ENCODE data around the gene ALMS1.
"Not testable (repeated sequence)": the region's sequence is repeated elsewhere in the genome, so short reads cannot be mapped to it uniquely, and the experiment has no call there.

The ALMS1 gene

GRCh38 chr2:73406996-73407395, 21.4 kb downstream of the ALMS1 start:
- DNase-seq, result no peak

DNA sequence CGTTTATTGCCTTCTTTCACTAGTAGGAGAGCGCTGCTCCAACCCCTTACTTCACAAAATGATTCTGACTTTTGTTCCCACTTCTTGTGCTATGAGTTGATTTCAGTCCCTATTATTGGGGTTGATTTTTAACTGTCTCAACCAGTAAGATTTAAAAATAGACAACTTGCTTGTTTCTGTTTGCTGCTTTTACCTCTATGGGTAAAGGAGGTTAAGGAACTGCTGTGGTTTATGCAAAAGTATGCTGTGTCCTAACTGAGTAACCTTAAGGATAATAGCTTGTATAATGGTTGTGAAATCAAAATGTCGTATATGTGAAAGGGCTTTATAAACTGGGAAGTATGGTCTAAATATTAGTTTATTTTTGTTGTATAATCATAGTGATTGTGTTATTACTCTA, 22.6 kb downstream of the ALMS1 start:
- DNase-seq, result no peak

GRCh38 chr2:73414696-73415095, 29.1 kb downstream of the ALMS1 start:
- no peak for DNase-seq

DNA sequence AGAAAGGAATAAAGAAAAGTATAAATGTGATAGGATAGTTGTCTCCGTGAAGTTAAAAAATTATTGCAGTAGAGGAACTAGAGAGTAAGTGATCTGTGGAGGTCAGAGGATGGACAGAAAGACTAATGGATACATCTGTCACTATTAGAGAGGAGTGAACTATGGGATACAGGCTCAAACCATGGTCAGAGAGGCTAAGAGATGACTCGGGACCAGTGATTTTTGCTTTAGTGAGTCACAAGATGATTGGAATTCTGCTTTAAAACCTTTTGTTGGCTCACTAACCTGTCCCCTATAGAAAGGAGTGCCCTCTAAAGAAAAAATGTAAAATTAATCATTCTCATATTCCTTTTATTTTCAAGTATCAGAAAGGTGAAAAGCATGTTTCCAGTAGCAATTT, 30.3 kb downstream of the ALMS1 start:
- no peak for DNase-seq

DNA sequence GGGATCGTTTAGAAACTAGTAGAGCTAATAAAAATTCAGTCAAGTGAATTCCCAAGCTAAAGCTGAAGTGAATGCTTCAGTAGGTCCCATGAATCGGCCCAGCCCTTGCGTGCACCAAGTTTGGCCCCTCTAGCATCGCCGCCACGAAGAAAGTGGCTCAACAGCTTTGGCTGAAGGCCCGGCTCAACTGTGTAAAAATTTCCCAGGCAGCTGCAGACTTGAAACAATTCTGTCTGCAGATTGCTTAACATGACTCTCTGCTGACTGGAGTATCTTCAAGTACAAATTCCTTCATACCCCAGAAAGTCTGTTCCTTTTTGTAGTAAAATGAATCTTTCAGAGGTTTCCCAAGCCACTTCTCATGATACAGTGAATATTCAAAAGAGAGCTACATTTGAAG, 32.7 kb downstream of the ALMS1 start:
- DNase-seq, result no peak

DNA sequence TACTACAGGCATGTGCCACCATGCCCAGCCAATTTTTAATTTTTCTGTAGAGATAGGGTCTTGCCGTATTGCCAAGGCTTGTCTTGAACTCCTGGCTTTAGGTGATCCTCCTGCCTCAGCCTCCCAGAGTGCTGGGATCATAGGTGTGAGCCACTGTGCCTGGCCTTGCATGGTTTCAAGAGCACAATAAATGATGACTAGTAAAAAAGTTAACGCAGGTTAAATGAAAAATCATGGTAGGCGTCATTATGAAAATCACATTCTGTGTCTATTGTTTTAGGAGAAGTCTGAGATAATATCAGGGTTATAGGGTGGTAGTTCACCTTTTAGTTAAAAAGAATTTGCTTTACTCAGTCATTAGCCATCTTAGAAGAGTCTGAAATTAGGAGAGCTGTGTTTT, 38.3 kb downstream of the ALMS1 start:
- DNase-seq, result no peak

GRCh38 chr2:73426176-73426575, 40.5 kb downstream of the ALMS1 start:
- no peak for DNase-seq

GRCh38 chr2:73436019-73436418, 50.4 kb downstream of the ALMS1 start:
- no peak for DNase-seq

DNA sequence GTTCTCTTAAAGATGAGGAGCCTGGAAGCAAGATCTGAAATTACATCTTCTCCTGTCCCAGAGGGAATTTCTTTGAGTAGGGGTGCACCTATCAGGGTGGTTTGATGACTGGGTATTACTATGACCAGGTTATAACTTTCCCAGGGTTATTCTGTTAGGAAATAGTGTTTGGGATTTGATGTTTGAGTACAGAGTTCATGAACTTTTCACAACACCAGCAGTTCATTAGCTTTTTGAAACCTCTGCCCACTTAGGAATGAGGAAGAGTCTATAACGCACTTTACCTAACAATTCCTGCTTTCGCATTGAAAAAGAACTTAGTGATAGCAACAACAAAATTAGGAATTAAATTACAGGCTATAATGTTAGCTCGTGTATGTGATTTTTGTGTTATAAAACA, 58.6 kb downstream of the ALMS1 start:
- no peak for DNase-seq

GRCh38 chr2:73448856-73449255, 63.2 kb downstream of the ALMS1 start:
- DNase-seq, result no peak

DNA sequence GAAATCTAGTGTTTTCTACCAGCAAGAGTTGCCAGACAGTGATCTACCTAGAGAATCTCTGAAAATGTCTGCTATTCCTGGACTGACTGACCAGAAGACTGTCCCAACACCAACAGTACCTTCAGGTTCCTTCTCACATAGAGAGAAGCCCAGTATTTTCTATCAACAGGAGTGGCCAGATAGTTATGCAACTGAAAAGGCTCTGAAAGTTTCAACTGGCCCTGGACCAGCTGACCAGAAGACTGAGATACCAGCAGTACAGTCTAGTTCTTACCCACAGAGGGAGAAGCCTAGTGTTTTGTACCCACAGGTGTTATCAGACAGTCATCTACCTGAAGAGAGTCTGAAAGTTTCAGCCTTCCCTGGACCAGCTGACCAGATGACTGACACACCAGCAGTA, 63.8 kb downstream of the ALMS1 start:
- DNase-seq, result no peak

DNA sequence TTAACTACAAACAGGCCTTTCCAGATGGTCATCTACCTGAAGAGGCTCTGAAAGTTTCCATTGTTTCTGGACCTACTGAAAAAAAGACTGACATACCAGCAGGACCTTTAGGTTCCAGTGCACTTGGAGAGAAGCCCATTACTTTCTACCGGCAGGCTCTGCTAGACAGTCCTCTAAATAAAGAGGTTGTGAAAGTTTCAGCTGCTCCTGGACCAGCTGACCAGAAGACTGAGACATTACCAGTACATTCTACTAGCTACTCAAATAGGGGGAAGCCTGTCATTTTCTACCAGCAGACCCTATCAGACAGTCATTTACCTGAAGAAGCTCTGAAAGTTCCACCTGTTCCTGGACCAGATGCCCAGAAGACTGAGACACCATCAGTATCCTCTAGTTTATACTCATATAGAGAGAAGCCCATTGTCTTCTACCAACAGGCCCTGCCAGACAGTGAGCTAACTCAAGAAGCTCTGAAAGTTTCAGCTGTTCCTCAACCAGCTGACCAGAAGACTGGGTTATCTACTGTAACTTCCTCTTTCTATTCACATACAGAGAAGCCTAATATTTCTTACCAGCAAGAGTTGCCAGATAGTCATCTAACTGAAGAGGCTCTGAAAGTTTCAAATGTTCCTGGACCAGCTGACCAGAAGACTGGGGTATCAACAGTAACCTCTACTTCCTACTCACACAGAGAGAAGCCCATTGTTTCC, 65.8 kb downstream of the ALMS1 start:
- no peak for DNase-seq

- DNase-seq, result no peak
These were observed 72.3 kb downstream of the ALMS1 start for GRCh38 chr2:73457982-73458381.

DNA sequence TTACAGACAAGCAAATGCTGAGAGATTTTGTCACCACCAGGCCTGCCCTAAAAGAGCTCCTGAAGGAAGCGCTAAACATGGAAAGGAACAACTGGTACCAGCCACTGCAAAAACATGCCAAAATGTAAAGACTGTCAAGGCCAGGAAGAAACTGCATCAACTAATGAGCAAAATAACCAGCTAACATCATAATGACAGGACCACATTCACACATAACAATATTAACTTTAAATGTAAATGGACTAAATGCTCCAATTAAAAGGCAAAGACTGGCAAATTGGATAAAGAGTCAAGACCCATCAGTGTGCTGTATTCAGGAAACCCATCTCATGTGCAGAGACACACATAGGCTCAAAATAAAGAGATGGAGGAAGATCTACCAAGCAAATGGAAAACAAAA, 76.8 kb downstream of the ALMS1 start:
- DNase-seq, result not testable (repeated sequence)

DNA sequence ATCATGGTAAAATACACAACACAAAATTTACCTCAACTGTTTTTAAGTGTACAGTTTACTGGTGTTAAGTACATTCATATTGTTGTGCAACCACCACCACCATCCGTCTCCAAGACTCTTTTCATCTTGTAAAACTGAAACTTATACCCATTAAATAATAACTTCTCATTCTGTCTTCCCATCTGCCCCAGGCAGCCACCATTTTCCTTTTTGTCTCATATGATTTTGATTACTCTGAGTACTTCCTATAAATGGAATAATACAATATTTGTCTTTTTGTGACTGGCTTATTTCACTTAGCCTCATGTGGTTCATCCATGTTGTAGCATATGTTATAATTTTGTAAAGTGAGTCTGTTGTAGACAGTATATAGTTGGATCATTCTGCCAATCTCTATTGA, 82.7 kb downstream of the ALMS1 start:
- no peak for DNase-seq

- not testable (repeated sequence) for DNase-seq
These were observed 98.2 kb downstream of the ALMS1 start for GRCh38 chr2:73483874-73484273.

DNA sequence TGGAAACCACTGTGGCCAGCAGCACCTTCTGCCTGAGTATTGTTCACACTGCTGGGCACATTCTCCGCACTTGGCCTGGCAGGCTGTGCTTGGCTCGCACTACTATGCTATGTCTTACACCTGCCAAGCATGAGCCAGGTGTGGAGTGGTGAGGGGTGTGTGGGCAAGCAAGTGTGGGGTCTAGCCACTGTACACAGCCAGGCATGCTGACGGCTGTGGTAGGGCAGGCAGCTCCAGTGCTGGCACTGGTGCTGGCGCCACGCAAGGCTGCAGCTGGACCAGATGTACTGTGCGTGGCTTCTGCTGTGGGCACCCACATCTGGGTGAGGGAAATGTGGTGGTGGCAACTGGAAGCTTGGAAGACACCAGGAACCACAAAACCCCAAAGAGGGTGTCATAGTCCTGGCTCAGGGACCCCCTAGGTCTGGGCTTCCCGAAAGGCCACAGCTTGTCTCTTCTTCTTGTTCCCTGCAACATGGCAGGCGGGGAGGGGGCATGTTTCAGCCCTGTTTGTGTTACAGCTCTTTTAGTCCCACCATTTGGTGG, 101.5 kb downstream of the ALMS1 start:
- DNase-seq, result no peak

- no peak for DNase-seq
These were observed 102.4 kb downstream of the ALMS1 start for GRCh38 chr2:73488079-73488478.

GRCh38 chr2:73489053-73489452, 103.4 kb downstream of the ALMS1 start:
- DNase-seq, result no peak

DNA sequence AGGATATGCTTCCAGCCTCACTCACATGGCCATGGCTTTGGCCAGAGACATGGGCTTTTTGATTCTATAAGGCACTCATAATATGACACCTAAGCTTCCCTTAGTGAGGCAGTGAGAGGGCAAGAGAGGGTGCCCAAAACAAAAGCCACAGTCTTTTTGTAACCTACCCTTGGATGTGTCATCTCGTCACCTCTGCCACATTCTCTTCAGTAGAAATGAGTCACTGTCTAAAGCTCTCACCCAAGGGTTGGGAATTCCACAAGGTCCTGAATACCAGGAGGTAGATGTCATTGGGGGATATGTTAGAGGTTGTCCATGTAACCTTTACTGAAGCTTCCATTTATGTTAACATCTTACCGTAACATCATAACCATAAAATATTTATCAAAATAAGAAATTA, 108.4 kb downstream of the ALMS1 start:
- no peak for DNase-seq

GRCh38 chr2:73503992-73504570, 118.4 kb downstream of the ALMS1 start:
- no peak for DNase-seq

- DNase-seq, result not testable (repeated sequence)
These were observed 119.2 kb downstream of the ALMS1 start for GRCh38 chr2:73504850-73505249.

- DNase-seq, result not testable (repeated sequence)
These were observed 124.8 kb downstream of the ALMS1 start for GRCh38 chr2:73510470-73510869.

DNA sequence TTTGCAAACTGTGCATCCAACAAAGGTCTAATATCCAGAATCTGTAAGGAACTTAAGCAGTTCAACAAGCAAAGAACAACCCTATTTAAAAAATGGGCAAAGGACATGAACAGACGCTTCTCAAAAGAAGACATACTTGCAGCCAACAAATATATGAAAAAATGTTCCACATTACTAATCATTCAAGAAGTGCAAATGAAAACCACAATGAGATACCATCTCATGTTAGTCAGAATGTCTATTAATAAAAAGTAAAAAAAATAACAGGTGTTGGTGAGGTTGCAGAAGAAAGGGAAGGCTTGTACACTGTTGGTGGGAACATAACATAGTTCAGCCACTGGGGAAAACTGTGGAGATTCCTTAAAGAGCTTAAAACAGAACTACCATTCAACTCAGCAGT, 130.4 kb downstream of the ALMS1 start:
- no peak for DNase-seq

- DNase-seq, result no peak
These were observed 143.1 kb downstream of the ALMS1 start for GRCh38 chr2:73528688-73529087.

All from NCI-H446 treated with DMSO at 0.1 percent for 48 hours (cell line).